ENCODE data around the gene CCNI.

GRCh38 chr4:77075869-77076799, at the start of gene CCNI:
- no peak for TF ChIP-seq CTCF (IDR thresholded peaks at IDR 0.05)
- peak; percentile 48 for TF ChIP-seq POLR2A (IDR thresholded peaks at IDR 0.05)

Data from testis (tissue), 2 donors.